H1 (cell line): ENCODE measurements around the gene TMEM59L. TPM values are rescaled to one million over a fixed set of nuclear protein-coding genes. Genes with fewer than 3 reads are reported as not detected.

ENCODE experiments used
- CTCF ChIA-PET: fragments of 300-600 bp; sonication (Branson Sonifier 250); formaldehyde crosslinking; loops from one replicate; lab custom pipeline; 2021; ENCODE audit not compliant: partially characterized antibody; lab: Charles Lee
- POLR2A ChIA-PET: fragments of 300-600 bp; sonication (Branson Sonifier 250); formaldehyde crosslinking; loops from one replicate; lab custom pipeline; 2021; ENCODE audit warnings: inconsistent platforms; ENCODE audit not compliant: partially characterized antibody; lab: Charles Lee
- DNase-seq, 2 experiments: peaks; one replicate each; pipeline versions ENCODE4 v3.0.0 to v3.0.0-alpha.2; 2010 to 2022; ENCODE audit warnings: low spot score in 2 of 2, low read depth in 1 of 2, mixed read lengths in 1 of 2
- FAIRE-seq: peaks from 2 replicates; lab custom pipeline; 2011; peaks lifted over from hg19 to GRCh38; lab: Jason Lieb, UNC
- H2AFZ ChIP-seq: 2 replicates; pipeline ENCODE4 v1.8.1; 2012; ENCODE audit warnings: low read length, inconsistent platforms
- H2AK5ac ChIP-seq: 2 replicates; pipeline ENCODE4 v1.6.1; 2013; ENCODE audit warnings: low read depth, low read length
- H2BK120ac ChIP-seq: replicated peaks from 2 replicates; pipeline ENCODE3; 2013; ENCODE audit warnings: low read depth, low read length, inconsistent platforms
- H2BK12ac ChIP-seq: 2 replicates; pipeline ENCODE4 v1.6.1; 2013; ENCODE audit warnings: low read depth, low read length
- H2BK15ac ChIP-seq: 2 replicates; pipeline ENCODE4 v1.6.1; 2013; ENCODE audit warnings: low read length
- H2BK20ac ChIP-seq: 2 replicates; pipeline ENCODE4 v1.6.1; 2013; ENCODE audit warnings: low read length
- H2BK5ac ChIP-seq: 2 replicates; pipeline ENCODE4 v1.6.1; 2013; ENCODE audit warnings: low read depth, low read length
- H3K14ac ChIP-seq: 2 replicates; pipeline ENCODE4 v1.6.1; 2013; ENCODE audit warnings: inconsistent platforms; ENCODE audit not compliant: insufficient read length
- H3K18ac ChIP-seq: 2 replicates; pipeline ENCODE4 v1.6.1; 2013; ENCODE audit warnings: low read length; ENCODE audit errors: extremely low read depth
- H3K23ac ChIP-seq: 2 replicates; pipeline ENCODE4 v1.6.1; 2013; ENCODE audit warnings: inconsistent platforms; ENCODE audit not compliant: insufficient read length
- H3K23me2 ChIP-seq: 2 replicates; pipeline ENCODE4 v1.6.1; 2013; ENCODE audit warnings: low read depth, low read length
- H3K27ac ChIP-seq: 2 replicates; pipeline ENCODE4 v1.6.1; 2011; ENCODE audit warnings: low read depth, low read length, inconsistent platforms
- H3K27me3 ChIP-seq, 4 experiments: replicated peaks in 1 of 4; 1 replicate in 1 of 4; 2 replicates in 3 of 4; pipeline versions ENCODE4 v1.6.1 to v1.8.1; 2011 to 2013; ENCODE audit warnings: low read length in 3 of 4, mild to moderate bottlenecking in 3 of 4, inconsistent platforms in 2 of 4, mixed read lengths in 2 of 4, moderate library complexity in 1 of 4; ENCODE audit not compliant: control insufficient read depth in 3 of 4, insufficient read depth in 3 of 4; ENCODE audit errors: extremely low read depth in 1 of 4
- H3K36me3 ChIP-seq, 4 experiments: 2 replicates each; pipeline versions ENCODE4 v1.6.1 to v1.8.1; 2011 to 2013; ENCODE audit warnings: mild to moderate bottlenecking in 4 of 4, low read length in 3 of 4, moderate library complexity in 2 of 4, control low read depth in 1 of 4, inconsistent platforms in 1 of 4; ENCODE audit not compliant: insufficient read depth in 4 of 4, control insufficient read depth in 2 of 4
- H3K4ac ChIP-seq: replicated peaks from 2 replicates; pipeline ENCODE3; 2013; ENCODE audit warnings: low read length, low read depth, mixed read lengths, inconsistent platforms; ENCODE audit not compliant: insufficient read length
- H3K4me1 ChIP-seq, 4 experiments: replicated peaks in 1 of 4; 1 replicate in 1 of 4; 2 replicates in 3 of 4; pipeline versions ENCODE4 v1.6.1 to v1.8.1; 2011 to 2013; ENCODE audit warnings: low read length in 3 of 4, inconsistent platforms in 2 of 4, mixed read lengths in 1 of 4; ENCODE audit not compliant: insufficient read depth in 4 of 4, control insufficient read depth in 3 of 4
- H3K4me2 ChIP-seq, 2 experiments: 2 replicates each; pipeline versions ENCODE4 v1.6.1 to v1.8.1; 2011 to 2013; ENCODE audit warnings: low read depth in 2 of 2, low read length in 2 of 2, control low read depth in 1 of 2, inconsistent platforms in 1 of 2, mild to moderate bottlenecking in 1 of 2; ENCODE audit not compliant: insufficient read depth in 1 of 2
- H3K4me3 ChIP-seq, 4 experiments: fragments of 200-600, 300-600 bp in 1 of 4; sonication (generic), shearing (Covaris generic), sonication (Bioruptor Twin) in 1 of 4; 2 replicates each; pipeline versions ENCODE4 v1.5.1 to v1.8.1; 2011 to 2016; ENCODE audit warnings: low read length in 4 of 4, low read depth in 3 of 4, control low read depth in 2 of 4, inconsistent platforms in 2 of 4, mild to moderate bottlenecking in 2 of 4, mixed read lengths in 1 of 4, moderate library complexity in 1 of 4; ENCODE audit not compliant: insufficient read depth in 2 of 4; ENCODE audit errors: extremely low read depth in 1 of 4
- H3K56ac ChIP-seq: replicated peaks from 2 replicates; pipeline ENCODE3; 2013; ENCODE audit warnings: low read depth, mild to moderate bottlenecking, mixed read lengths, low read length, inconsistent platforms; ENCODE audit not compliant: insufficient read length
- H3K79me1 ChIP-seq: 2 replicates; pipeline ENCODE4 v1.6.1; 2013; ENCODE audit warnings: low read depth, low read length, control low read depth
- H3K79me2 ChIP-seq, 2 experiments: 2 replicates each; pipeline versions ENCODE4 v1.6.1 to v1.8.1; 2012 to 2013; ENCODE audit warnings: low read length in 2 of 2, mild to moderate bottlenecking in 2 of 2, inconsistent platforms in 1 of 2; ENCODE audit not compliant: insufficient read depth in 2 of 2, control insufficient read depth in 1 of 2
- H3K9ac ChIP-seq, 4 experiments: replicated peaks in 1 of 4; 1 replicate in 1 of 4; 2 replicates in 3 of 4; pipeline versions ENCODE4 v1.6.1 to v1.8.1; 2011 to 2013; ENCODE audit warnings: low read depth in 3 of 4, low read length in 3 of 4, control low read depth in 2 of 4, mild to moderate bottlenecking in 2 of 4, moderate library complexity in 2 of 4, inconsistent platforms in 1 of 4; ENCODE audit errors: extremely low read depth in 1 of 4
- H3K9me3 ChIP-seq, 2 experiments: 2 replicates each; pipeline versions ENCODE4 v1.6.1 to v1.8.1; 2012 to 2013; ENCODE audit warnings: mild to moderate bottlenecking in 2 of 2, moderate library complexity in 2 of 2, control low read depth in 1 of 2, inconsistent platforms in 1 of 2, low read depth in 1 of 2, low read length in 1 of 2, mixed read lengths in 1 of 2; ENCODE audit not compliant: insufficient read depth in 2 of 2
- H4K20me1 ChIP-seq, 2 experiments: replicated peaks in 1 of 2; 2 replicates each; pipeline versions ENCODE3 to v1.8.1; 2011 to 2013; ENCODE audit warnings: inconsistent platforms in 2 of 2, low read length in 2 of 2, mild to moderate bottlenecking in 1 of 2; ENCODE audit not compliant: insufficient read depth in 2 of 2, control insufficient read depth in 1 of 2
- H4K5ac ChIP-seq: 2 replicates; pipeline ENCODE4 v1.6.1; 2013; ENCODE audit warnings: low read length, low read depth, mixed read lengths, inconsistent platforms; ENCODE audit not compliant: insufficient read length
- H4K8ac ChIP-seq: 2 replicates; pipeline ENCODE4 v1.8.0; 2013; ENCODE audit warnings: mild to moderate bottlenecking, moderate library complexity, low read length, inconsistent platforms; ENCODE audit not compliant: insufficient read depth; ENCODE audit errors: extremely low read depth
- H4K91ac ChIP-seq: replicated peaks from 2 replicates; pipeline ENCODE3; 2013; ENCODE audit warnings: low read length, mixed read lengths, inconsistent platforms; ENCODE audit not compliant: insufficient read length
- SIN3A ChIP-seq, 2 experiments: IDR thresholded peaks in 1 of 2; conservative IDR thresholded peaks in 1 of 2; 2 replicates each; pipeline ENCODE4 v1.6.1; 2011 to 2012; ENCODE audit warnings: low read length in 2 of 2, improper control_type of control experiment in 1 of 2, low read depth in 1 of 2, mild to moderate bottlenecking in 1 of 2
- WGBS, 2 experiments: shearing (Covaris generic) in 1 of 2; methylation state at CpG; one replicate each; pipeline versions ENCODE4 v1.1.6 to v1.1.7; 2013 to 2015; ENCODE audit warnings: low lambda C conversion rate in 2 of 2, mixed read lengths in 2 of 2, inconsistent platforms in 1 of 2, low coverage in 1 of 2, missing lambda C conversion rate in 1 of 2; ENCODE audit not compliant: insufficient replicate concordance in 2 of 2, insufficient coverage in 1 of 2, insufficient read length in 1 of 2; ENCODE audit errors: extremely low coverage in 1 of 2, missing lambda C conversion rate in 1 of 2; 5-methylcytosine and 5-hydroxymethylcytosine counted together
- polyA plus RNA-seq, 7 experiments: library from polyadenylated mRNA; depleted of rRNA in 3 of 7; stranded (reverse) in 5 of 7; unstranded in 2 of 7; fragments of >200 nt in 5 of 7; fragments of 200-250 nt in 2 of 7; gene quantifications; 1 replicate in 5 of 7; 2 replicates in 1 of 7; 4 replicates in 1 of 7; pipeline versions ENCODE4 v1.2.1 to v1.2.3, GENCODE V29; 2011 to 2013; ENCODE audit warnings: missing spikeins in 2 of 7, mixed read lengths in 2 of 7
- total RNA-seq: library from RNA; stranded (reverse); fragmentation: NEBNext Ultra II Directional; extraction: Animal tissue kit (Norgen Biotek cat#: 25700); gene quantifications from 2 replicates; pipeline ENCODE4 v1.2.1, GENCODE V29; 2021

The TMEM59L gene
- total and polyA plus RNA-seq, 2 of the 8 experiments (the other 6 are each of a cell fraction or from before 2014, with no cell fraction given), result 4.0 to 12.2 TPM

DNA sequence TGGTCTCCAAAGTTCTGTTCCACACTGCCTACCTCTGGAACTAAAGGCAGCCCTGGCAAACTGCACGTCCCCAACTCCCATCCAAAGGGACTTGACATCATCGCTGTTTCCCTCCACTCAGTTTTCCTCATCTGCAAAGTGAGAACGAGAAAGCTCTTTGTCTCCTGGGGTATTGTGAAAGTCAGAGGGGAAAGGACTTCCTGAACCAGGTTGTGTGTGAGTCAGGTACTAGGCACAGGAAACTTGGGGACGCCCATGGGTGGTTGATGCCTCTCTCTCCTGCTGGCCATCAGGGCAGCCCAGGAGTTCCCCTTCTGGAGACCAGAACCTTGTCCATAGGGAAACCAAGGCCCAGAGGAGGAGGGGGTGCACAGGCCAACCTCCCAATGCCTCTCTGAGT is 10.8 kb upstream of the TMEM59L start:
- no peak overlapping the region for H2BK12ac ChIP-seq
- no peaks in the 10 kb centered on the region for H3K79me2 ChIP-seq
- peaks cover 0 to 9% (median 0%) of the 10 kb centered on the region in 4 experiments; a peak in 1 of 8 replicates for H3K36me3 ChIP-seq
- 81% methylated on average over 4 of the region's 4 CpGs; no CpG with 5 or more reads in 1 of the 2 experiments for WGBS, 2 experiments
- no peak overlapping the region for H3K9ac ChIP-seq
- no peaks in the 10 kb centered on the region for H3K9me3 ChIP-seq
- H4K20me1 ChIP-seq, result peaks cover 0 to 8% of the 10 kb centered on the region in 2 experiments
- no peak overlapping the region for H3K23ac ChIP-seq
- no peak overlapping the region for H4K8ac ChIP-seq
- H3K23me2 ChIP-seq, result peaks cover 4% of the 10 kb centered on the region; the same call in 1 of the 2 replicates
- no peak overlapping the region for H4K91ac ChIP-seq
- H2AK5ac ChIP-seq, result no peak overlapping the region
- H3K27me3 ChIP-seq, result peaks cover 39 to 55% (median 51%) of the 10 kb centered on the region in 4 experiments
- H2BK20ac ChIP-seq, result no peak overlapping the region
- H2AFZ ChIP-seq, result no peak overlapping the region
- no peaks in the 10 kb centered on the region for H3K79me1 ChIP-seq
- no peak overlapping the region for H2BK120ac ChIP-seq
- no peak overlapping the region for H3K56ac ChIP-seq
- no peak overlapping the region for H3K14ac ChIP-seq
- DNase-seq (no peak), FAIRE-seq (no peak)
- no peak overlapping the region for H3K4me2 ChIP-seq
- peaks cover 5 to 31% (median 20%) of the 10 kb centered on the region in 4 experiments for H3K4me1 ChIP-seq
- no peak overlapping the region for H3K18ac ChIP-seq
- ChIA-PET CTCF (interaction anchor here (0.8 to 3.5 kb wide), 3 partner anchors 13 to 127 kb away, joined by 3 to 22 read pairs (median 3); partner anchors contain the start of gene REX1BD), POLR2A (no interaction called here)
- no peak overlapping the region for H3K4ac ChIP-seq
- no peak overlapping the region for H3K27ac ChIP-seq
- no peak overlapping the region for H3K4me3 ChIP-seq
- peak overlapping the region; percentile 1; the same call in 1 of the 2 replicates for H2BK15ac ChIP-seq
- no peak overlapping the region for H4K5ac ChIP-seq
- no peak overlapping the region for H2BK5ac ChIP-seq
- no peak for TF ChIP-seq SIN3A (conservative IDR thresholded peaks at IDR 0.05 in 1 of 2, IDR thresholded peaks at IDR 0.05 in 1 of 2; ENCODE audit: low read depth in 1 of 2, low read length in 2 of 2)
